Measurements from ENCODE around the gene GPR75.

The GPR75 gene

DNA sequence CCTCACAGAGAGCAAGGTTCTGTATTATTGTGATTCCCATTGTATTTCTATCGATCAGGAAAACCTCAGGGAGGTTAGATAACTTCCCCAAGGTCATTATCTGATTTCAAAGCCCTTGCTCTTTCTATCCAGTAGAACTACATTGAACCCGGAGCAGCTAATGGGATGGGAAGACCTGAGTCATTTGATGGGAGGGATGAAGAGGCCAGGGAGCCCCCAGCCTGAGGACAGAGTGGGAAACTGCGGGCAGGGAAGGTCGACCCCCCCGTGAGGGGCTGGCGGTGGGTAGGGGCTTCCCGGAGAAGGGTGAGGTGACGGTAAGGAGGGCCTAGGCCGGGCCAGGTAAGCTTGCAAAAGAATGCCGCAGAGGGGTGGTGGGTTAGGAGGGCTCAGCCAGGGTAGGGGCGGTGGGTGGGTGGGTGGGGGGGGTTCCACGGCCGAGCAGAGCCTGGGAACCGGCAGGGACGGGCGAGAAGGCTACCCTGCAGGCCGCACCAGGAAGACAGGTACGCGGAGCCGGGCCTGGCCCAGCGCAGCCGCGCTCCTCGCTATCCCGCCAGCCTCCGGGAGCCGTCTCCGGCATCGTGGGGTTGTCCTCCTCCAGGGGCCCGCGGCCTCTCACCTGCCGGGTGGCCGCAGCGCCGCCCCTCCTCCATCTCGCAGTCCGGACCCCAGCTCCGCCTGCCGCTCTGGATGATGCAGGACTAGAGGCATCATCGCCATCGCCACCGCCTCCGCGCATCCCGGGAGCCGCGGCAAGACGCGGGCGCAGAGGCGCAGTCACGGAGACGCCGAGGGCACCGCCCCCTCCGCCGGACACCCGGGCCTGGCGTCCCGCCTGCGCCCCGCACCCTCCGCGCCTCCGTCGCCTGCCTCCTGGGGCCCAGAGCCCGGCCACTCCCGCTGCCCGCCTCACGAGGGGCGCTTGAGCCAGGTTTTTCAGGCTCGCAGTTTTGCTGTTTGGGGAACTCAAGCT, at the start of gene GPR75:
Gene GPR75, minus strand, starts transcription at position 762 of the 976 bp plus-strand sequence. CDS start 5,211 bp downstream, outside the sequence.
- no peak within 1 kb of the TSS for H3K27ac ChIP-seq (ENCODE audit: extremely low read depth, low read depth, low read length)
- ChIA-PET CTCF (interaction anchor here (0.7 to 1.0 kb wide), 2 partner anchors 42 to 73 kb away, joined by 3 to 5 read pairs; no protein-coding TSS in a partner anchor), POLR2A (interaction anchor here (0.6 kb wide), 1 partner anchor 746 kb away, joined by 7 read pairs; no protein-coding TSS in a partner anchor)
- H3K36me3 ChIP-seq (ENCODE audit: control insufficient read depth in 2 of 2, insufficient read depth in 1 of 2, low read length in 2 of 2) = peaks cover 4 to 19% of the 10 kb centered on the region in 2 experiments; a peak in 2 of 3 replicates
- no peak for TF ChIP-seq ZNF626 (tag by site-specific recombination; IDR thresholded peaks at IDR 0.05)
- no peak for TF ChIP-seq GLIS2 (tag by site-specific recombination; IDR thresholded peaks at IDR 0.05)
- TF ChIP-seq ZNF138 (tag by site-specific recombination; IDR thresholded peaks at IDR 0.05; ENCODE audit: borderline replicate concordance) = no peak
- no peak for TF ChIP-seq ZNF514 (tag by site-specific recombination; IDR thresholded peaks at IDR 0.05)
- TF ChIP-seq KLF9 (tag by site-specific recombination; IDR thresholded peaks at IDR 0.05; ENCODE audit: low read depth) = no peak
- TF ChIP-seq ZNF398 (tag by site-specific recombination; IDR thresholded peaks at IDR 0.05) = no peak
- TF ChIP-seq ZNF37A (tag by site-specific recombination; IDR thresholded peaks at IDR 0.05) = no peak
- TF ChIP-seq ZNF830 (tag by site-specific recombination; IDR thresholded peaks at IDR 0.05; ENCODE audit: low read depth) = no peak
- TF ChIP-seq ZNF292 (tag by site-specific recombination; IDR thresholded peaks at IDR 0.05; ENCODE audit: borderline replicate concordance, low read depth) = no peak
- no peak for TF ChIP-seq PBX3 (CRISPR knock-in tag; IDR thresholded peaks at IDR 0.05)
- no peak for TF ChIP-seq ZNF768 (tag by site-specific recombination; IDR thresholded peaks at IDR 0.05)
- TF ChIP-seq KLF7 (tag by site-specific recombination; IDR thresholded peaks at IDR 0.05; ENCODE audit: borderline replicate concordance) = no peak
- TF ChIP-seq, protein P1, sequence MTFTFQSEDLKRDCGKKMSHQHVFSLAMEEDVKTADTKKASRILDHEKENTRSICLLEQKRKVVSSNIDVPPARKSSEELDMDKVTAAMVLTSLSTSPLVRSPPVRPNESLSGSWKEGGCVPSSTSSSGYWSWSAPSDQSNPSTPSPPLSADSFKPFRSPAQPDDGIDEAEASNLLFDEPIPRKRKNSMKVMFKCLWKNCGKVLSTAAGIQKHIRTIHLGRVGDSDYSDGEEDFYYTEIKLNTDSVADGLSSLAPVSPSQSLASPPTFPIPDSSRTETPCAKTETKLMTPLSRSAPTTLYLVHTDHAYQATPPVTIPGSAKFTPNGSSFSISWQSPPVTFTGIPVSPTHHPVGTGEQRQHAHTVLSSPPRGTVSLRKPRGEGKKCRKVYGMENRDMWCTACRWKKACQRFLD (tag by site-specific recombination; IDR thresholded peaks at IDR 0.05) = no peak
- peak within 1 kb of the TSS; percentile 58 for H3K4me3 ChIP-seq (ENCODE audit: low read depth, low read length)
- no peaks in the 10 kb centered on the region for H3K4me1 ChIP-seq (ENCODE audit: control insufficient read depth, insufficient read depth, low read length)
- no peaks in the 10 kb centered on the region for H3K9me3 ChIP-seq (ENCODE audit: control insufficient read depth, insufficient read depth, low read depth, low read length)

- ChIA-PET CTCF (interaction anchor here (0.5 kb wide), 1 partner anchor 172 kb away, joined by 3 read pairs; no protein-coding TSS in a partner anchor), POLR2A (no interaction called here)
Measured at GRCh38 chr2:53907582-53907981, 47.8 kb upstream of the GPR75 start.

GRCh38 chr2:53905396-53905795, 45.6 kb upstream of the GPR75 start:
- Histone ChIP-seq H3K4me3 (ENCODE audit: low read depth, low read length) (no peak overlapping the region), H3K9me3 (ENCODE audit: control insufficient read depth, insufficient read depth, low read depth, low read length) (no peaks in the 10 kb centered on the region), H3K27ac (ENCODE audit: extremely low read depth, low read depth, low read length) (no peak overlapping the region), H3K36me3 (ENCODE audit: control insufficient read depth in 2 of 2, insufficient read depth in 1 of 2, low read length in 2 of 2) (peaks cover 67 to 88% of the 10 kb centered on the region in 2 experiments), H3K4me1 (ENCODE audit: control insufficient read depth, insufficient read depth, low read length) (no peaks in the 10 kb centered on the region)
- CTCF ChIA-PET = interaction anchor here (0.9 kb wide), 1 partner anchor 9 kb away, joined by 3 read pairs; no protein-coding TSS in a partner anchor
- POLR2A ChIA-PET = no interaction called here
- TF ChIP-seq ZNF560 (tag by site-specific recombination; IDR thresholded peaks at IDR 0.05; ENCODE audit: borderline replicate concordance) = no peak
- TF ChIP-seq ZNF473 (tag by site-specific recombination; IDR thresholded peaks at IDR 0.05) = no peak
- no peak for TF ChIP-seq ZNF37A (tag by site-specific recombination; IDR thresholded peaks at IDR 0.05)
- TF ChIP-seq ZNF830 (tag by site-specific recombination; IDR thresholded peaks at IDR 0.05; ENCODE audit: low read depth) = no peak
- no peak for TF ChIP-seq ZNF248 (tag by site-specific recombination; IDR thresholded peaks at IDR 0.05)
- TF ChIP-seq, protein P2, sequence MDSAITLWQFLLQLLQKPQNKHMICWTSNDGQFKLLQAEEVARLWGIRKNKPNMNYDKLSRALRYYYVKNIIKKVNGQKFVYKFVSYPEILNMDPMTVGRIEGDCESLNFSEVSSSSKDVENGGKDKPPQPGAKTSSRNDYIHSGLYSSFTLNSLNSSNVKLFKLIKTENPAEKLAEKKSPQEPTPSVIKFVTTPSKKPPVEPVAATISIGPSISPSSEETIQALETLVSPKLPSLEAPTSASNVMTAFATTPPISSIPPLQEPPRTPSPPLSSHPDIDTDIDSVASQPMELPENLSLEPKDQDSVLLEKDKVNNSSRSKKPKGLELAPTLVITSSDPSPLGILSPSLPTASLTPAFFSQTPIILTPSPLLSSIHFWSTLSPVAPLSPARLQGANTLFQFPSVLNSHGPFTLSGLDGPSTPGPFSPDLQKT (IDR thresholded peaks at IDR 0.05; ENCODE audit: borderline replicate concordance, low read depth, low read length) = no peak
- no peak for TF ChIP-seq ZNF530 (tag by site-specific recombination; IDR thresholded peaks at IDR 0.05; ENCODE audit: low read depth)
- no peak for TF ChIP-seq ZNF16 (tag by site-specific recombination; IDR thresholded peaks at IDR 0.05; ENCODE audit: low read depth)
- TF ChIP-seq ZNF660 (tag by site-specific recombination; IDR thresholded peaks at IDR 0.05) = no peak
- TF ChIP-seq PBX3 (CRISPR knock-in tag; IDR thresholded peaks at IDR 0.05) = no peak
- no peak for TF ChIP-seq ZNF501 (tag by site-specific recombination; IDR thresholded peaks at IDR 0.05)
- no peak for TF ChIP-seq ZNF510 (tag by site-specific recombination; IDR thresholded peaks at IDR 0.05; ENCODE audit: insufficient replicate concordance)
- no peak for TF ChIP-seq KLF7 (tag by site-specific recombination; IDR thresholded peaks at IDR 0.05; ENCODE audit: borderline replicate concordance)

More at GRCh38 chr2:53907582-53907981, 47.8 kb upstream of the GPR75 start:
- Histone ChIP-seq H3K4me1 (ENCODE audit: control insufficient read depth, insufficient read depth, low read length) (no peaks in the 10 kb centered on the region), H3K4me3 (ENCODE audit: low read depth, low read length) (no peak overlapping the region), H3K9me3 (ENCODE audit: control insufficient read depth, insufficient read depth, low read depth, low read length) (no peaks in the 10 kb centered on the region), H3K36me3 (ENCODE audit: control insufficient read depth in 2 of 2, insufficient read depth in 1 of 2, low read length in 2 of 2) (peaks cover 56 to 67% of the 10 kb centered on the region in 2 experiments), H3K27ac (ENCODE audit: extremely low read depth, low read depth, low read length) (no peak overlapping the region)
- TF ChIP-seq TRIM28 (IDR thresholded peaks at IDR 0.05; ENCODE audit: borderline replicate concordance, low read length) = no peak
